Astrocyte (in vitro differentiated cells and primary cell): ENCODE measurements around the gene MLPH. TPM values are rescaled to one million over a fixed set of nuclear protein-coding genes. Genes with fewer than 3 reads are reported as not detected.

Experiments used
- DNase-seq: peaks from one replicate; pipeline ENCODE4 v3.0.0-alpha.2; 2010; ENCODE audit warnings: low read depth
- FAIRE-seq: peaks from 2 replicates; lab custom pipeline; 2011; peaks lifted over from hg19 to GRCh38; lab: Jason Lieb, UNC
- H2AFZ ChIP-seq: 2 replicates; pipeline ENCODE4 v1.6.0; 2012; ENCODE audit warnings: low read depth, low read length, inconsistent platforms
- H3K27ac ChIP-seq: 2 replicates; pipeline ENCODE4 v1.5.1; 2011; ENCODE audit warnings: low read depth, low read length, inconsistent platforms
- H3K27me3 ChIP-seq: 2 replicates; pipeline ENCODE4 v1.6.0; 2011; ENCODE audit warnings: low read length, inconsistent platforms; ENCODE audit not compliant: insufficient read depth
- H3K36me3 ChIP-seq: 2 replicates; pipeline ENCODE4 v1.5.1; 2011; ENCODE audit warnings: low read length, inconsistent platforms; ENCODE audit not compliant: insufficient read depth
- H3K4me1 ChIP-seq: 2 replicates; pipeline ENCODE4 v1.5.1; 2011; ENCODE audit warnings: low read length, inconsistent platforms; ENCODE audit not compliant: insufficient read depth
- H3K4me2 ChIP-seq: 2 replicates; pipeline ENCODE4 v1.6.0; 2012; ENCODE audit warnings: low read length, inconsistent platforms
- H3K4me3 ChIP-seq: 2 replicates; pipeline ENCODE4 v1.5.1; 2011; ENCODE audit warnings: low read depth, mild to moderate bottlenecking, low read length, inconsistent platforms; ENCODE audit not compliant: insufficient read depth
- H3K79me2 ChIP-seq: 2 replicates; pipeline ENCODE4 v1.6.0; 2012; ENCODE audit warnings: mild to moderate bottlenecking, low read length, inconsistent platforms; ENCODE audit not compliant: insufficient read depth
- H3K9ac ChIP-seq: 2 replicates; pipeline ENCODE4 v1.6.0; 2012; ENCODE audit warnings: mild to moderate bottlenecking, low read length, inconsistent platforms
- H3K9me3 ChIP-seq: 2 replicates; pipeline ENCODE4 v1.5.1; 2012; ENCODE audit warnings: low read depth, mild to moderate bottlenecking, low read length, inconsistent platforms; ENCODE audit not compliant: insufficient read depth
- H4K20me1 ChIP-seq: 2 replicates; pipeline ENCODE4 v1.6.0; 2012; ENCODE audit warnings: low read length, inconsistent platforms; ENCODE audit not compliant: insufficient read depth
- H3K27ac Mint-ChIP-seq: one replicate; pipeline ENCODE4 v1.8.0; 2021; ENCODE audit warnings: mild to moderate bottlenecking, mixed read lengths; ENCODE audit not compliant: unreplicated experiment
- H3K27me3 Mint-ChIP-seq: one replicate; pipeline ENCODE4 v1.8.0; 2021; ENCODE audit warnings: low read depth, mixed read lengths; ENCODE audit not compliant: unreplicated experiment
- H3K36me3 Mint-ChIP-seq: one replicate; pipeline ENCODE4 v1.8.0; 2021; ENCODE audit warnings: low read depth, mixed read lengths; ENCODE audit not compliant: unreplicated experiment
- H3K4me1 Mint-ChIP-seq: one replicate; pipeline ENCODE4 v1.8.0; 2021; ENCODE audit warnings: low read depth, mixed read lengths; ENCODE audit not compliant: unreplicated experiment
- H3K4me3 Mint-ChIP-seq: one replicate; pipeline ENCODE4 v1.8.0; 2021; ENCODE audit warnings: mild to moderate bottlenecking, moderate library complexity, mixed read lengths; ENCODE audit not compliant: unreplicated experiment
- H3K9me3 Mint-ChIP-seq: one replicate; pipeline ENCODE4 v1.8.0; 2021; ENCODE audit warnings: mild to moderate bottlenecking, mixed read lengths; ENCODE audit not compliant: unreplicated experiment
- EZH2 ChIP-seq: IDR thresholded peaks from 2 replicates; pipeline ENCODE4 v1.6.1; 2012; ENCODE audit warnings: mild to moderate bottlenecking, low read length, inconsistent platforms; ENCODE audit not compliant: insufficient read depth
- total RNA-seq: library from RNA; stranded (reverse); gene quantifications from 2 replicates; pipeline ENCODE4 v1.2.1, GENCODE V29; 2021
- TF ChIP-seq, protein P1 (sequence below): IDR thresholded peaks from 2 replicates; pipeline ENCODE4 v1.5.1; 2011; ENCODE audit warnings: low read depth, mild to moderate bottlenecking, inconsistent platforms, low read length, moderate library complexity; ENCODE audit not compliant: insufficient read depth

MLPH gene
- total RNA-seq, 1 donor from 2014 or later, result 14.2 TPM

DNA sequence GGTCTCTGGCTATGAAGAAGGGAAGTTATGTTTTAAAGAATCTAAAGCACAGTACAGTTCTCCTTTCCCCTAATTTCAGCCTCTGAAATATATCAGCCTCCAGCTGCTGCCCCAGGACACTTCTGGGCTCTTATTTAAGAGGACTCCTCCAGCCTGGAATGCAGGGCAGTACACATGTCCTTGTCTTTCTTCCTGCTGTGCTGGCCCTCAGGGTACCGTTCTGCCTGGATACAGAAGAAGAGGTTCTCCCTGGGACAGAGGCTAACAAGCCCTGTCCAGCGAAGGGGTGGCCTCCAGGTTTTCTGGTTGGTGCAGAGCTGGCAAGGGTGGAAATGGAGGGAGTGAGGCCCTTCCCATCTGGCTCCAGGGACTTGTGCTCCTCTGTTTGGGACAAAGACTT, 22.1 kb downstream of the MLPH start:
- H2AFZ ChIP-seq, result no peak overlapping the region
- no peaks in the 10 kb centered on the region for H3K4me1 ChIP-seq
- H3K27me3 Mint-ChIP-seq, result peaks cover 7% of the 10 kb centered on the region
- H3K27me3 ChIP-seq, result no peaks in the 10 kb centered on the region
- no peaks in the 10 kb centered on the region for H3K9me3 ChIP-seq
- H3K79me2 ChIP-seq, result peaks cover 75% of the 10 kb centered on the region
- H3K4me3 Mint-ChIP-seq, result no peak overlapping the region
- no peaks in the 10 kb centered on the region for H3K9me3 Mint-ChIP-seq
- peaks cover 14% of the 10 kb centered on the region for H3K36me3 Mint-ChIP-seq
- H4K20me1 ChIP-seq, result peaks cover 5% of the 10 kb centered on the region
- H3K27ac ChIP-seq, result peak overlapping the region; percentile 27
- H3K4me3 ChIP-seq, result no peak overlapping the region
- H3K9ac ChIP-seq, result no peak overlapping the region
- H3K4me2 ChIP-seq, result no peak overlapping the region
- H3K4me1 Mint-ChIP-seq, result peaks cover 3% of the 10 kb centered on the region
- H3K36me3 ChIP-seq, result peaks cover 54% of the 10 kb centered on the region
- TF ChIP-seq EZH2, result no peak
- TF ChIP-seq, protein P1, sequence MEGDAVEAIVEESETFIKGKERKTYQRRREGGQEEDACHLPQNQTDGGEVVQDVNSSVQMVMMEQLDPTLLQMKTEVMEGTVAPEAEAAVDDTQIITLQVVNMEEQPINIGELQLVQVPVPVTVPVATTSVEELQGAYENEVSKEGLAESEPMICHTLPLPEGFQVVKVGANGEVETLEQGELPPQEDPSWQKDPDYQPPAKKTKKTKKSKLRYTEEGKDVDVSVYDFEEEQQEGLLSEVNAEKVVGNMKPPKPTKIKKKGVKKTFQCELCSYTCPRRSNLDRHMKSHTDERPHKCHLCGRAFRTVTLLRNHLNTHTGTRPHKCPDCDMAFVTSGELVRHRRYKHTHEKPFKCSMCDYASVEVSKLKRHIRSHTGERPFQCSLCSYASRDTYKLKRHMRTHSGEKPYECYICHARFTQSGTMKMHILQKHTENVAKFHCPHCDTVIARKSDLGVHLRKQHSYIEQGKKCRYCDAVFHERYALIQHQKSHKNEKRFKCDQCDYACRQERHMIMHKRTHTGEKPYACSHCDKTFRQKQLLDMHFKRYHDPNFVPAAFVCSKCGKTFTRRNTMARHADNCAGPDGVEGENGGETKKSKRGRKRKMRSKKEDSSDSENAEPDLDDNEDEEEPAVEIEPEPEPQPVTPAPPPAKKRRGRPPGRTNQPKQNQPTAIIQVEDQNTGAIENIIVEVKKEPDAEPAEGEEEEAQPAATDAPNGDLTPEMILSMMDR, result no peak
- DNase-seq (no peak), FAIRE-seq (no peak)
- H3K27ac Mint-ChIP-seq, result no peak overlapping the region

DNA sequence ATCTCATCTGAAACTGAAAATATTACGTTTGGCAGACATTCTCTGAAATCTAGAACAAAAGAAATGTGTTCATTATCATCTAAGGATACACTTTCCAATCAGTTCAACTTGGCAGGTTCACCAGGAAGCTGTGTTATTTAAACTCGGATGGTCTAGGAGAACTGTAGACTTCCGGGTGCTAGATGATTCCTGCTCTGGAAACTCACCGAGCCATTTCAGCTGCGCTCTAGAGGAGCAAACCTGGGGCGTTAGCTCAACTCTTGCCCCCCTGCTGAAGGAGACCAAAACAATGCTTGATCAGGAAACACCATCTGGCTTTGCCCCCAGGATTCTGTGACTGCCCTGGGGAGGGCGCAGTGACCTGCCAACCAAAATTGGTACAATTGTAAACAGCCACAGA, 22.9 kb downstream of the MLPH start:
- peaks cover 74% of the 10 kb centered on the region for H3K79me2 ChIP-seq
- Mint-ChIP-seq H3K27me3 (peaks cover 7% of the 10 kb centered on the region), H3K4me3 (no peak overlapping the region), H3K9me3 (no peaks in the 10 kb centered on the region), H3K4me1 (peaks cover 9% of the 10 kb centered on the region), H3K27ac (no peak overlapping the region), H3K36me3 (peaks cover 12% of the 10 kb centered on the region)
- no peak overlapping the region for H3K4me3 ChIP-seq
- TF ChIP-seq, protein P1, result no peak
- TF ChIP-seq EZH2, result no peak
- no peak for DNase-seq
- H3K9me3 ChIP-seq, result no peaks in the 10 kb centered on the region
- no peaks in the 10 kb centered on the region for H3K27me3 ChIP-seq
- no peak overlapping the region for H2AFZ ChIP-seq
- no peak overlapping the region for H3K9ac ChIP-seq
- no peaks in the 10 kb centered on the region for H3K4me1 ChIP-seq
- FAIRE-seq, result no peak
- H3K36me3 ChIP-seq, result peaks cover 54% of the 10 kb centered on the region
- H4K20me1 ChIP-seq, result peaks cover 9% of the 10 kb centered on the region
- no peak overlapping the region for H3K4me2 ChIP-seq
- no peak overlapping the region for H3K27ac ChIP-seq

DNA sequence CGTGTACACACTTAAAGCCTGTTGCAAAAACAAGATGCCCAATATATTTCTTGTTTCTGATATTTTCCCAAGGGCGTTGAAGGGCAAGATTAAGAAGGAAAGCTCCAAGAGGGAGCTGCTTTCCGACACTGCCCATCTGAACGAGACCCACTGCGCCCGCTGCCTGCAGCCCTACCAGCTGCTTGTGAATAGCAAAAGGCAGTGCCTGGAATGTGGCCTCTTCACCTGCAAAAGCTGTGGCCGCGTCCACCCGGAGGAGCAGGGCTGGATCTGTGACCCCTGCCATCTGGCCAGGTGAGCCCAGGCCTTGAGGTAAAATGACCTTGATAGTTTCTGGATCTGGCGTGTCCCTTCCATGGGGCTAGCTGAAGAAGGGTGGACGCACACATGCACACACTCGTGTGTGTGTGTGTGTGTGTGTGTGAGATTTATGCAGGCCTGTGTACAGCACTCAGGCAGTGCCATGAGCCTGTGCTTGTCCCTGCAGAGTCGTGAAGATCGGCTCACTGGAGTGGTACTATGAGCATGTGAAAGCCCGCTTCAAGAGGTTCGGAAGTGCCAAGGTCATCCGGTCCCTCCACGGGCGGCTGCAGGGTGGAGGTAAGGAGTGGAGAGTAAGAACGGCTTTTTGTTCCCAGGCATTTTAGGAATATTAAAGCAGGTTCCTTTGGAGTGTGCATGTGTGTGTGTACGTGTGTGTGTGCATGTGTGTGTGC, 23.6 kb downstream of the MLPH start:
- FAIRE-seq, result no peak
- TF ChIP-seq, protein P1, result no peak
- no peak for TF ChIP-seq EZH2

More for the DNA sequence above, 23.6 kb downstream of the MLPH start:
- no peak overlapping the region for H3K9ac ChIP-seq
- Mint-ChIP-seq H3K36me3 (peaks cover 17% of the 10 kb centered on the region), H3K9me3 (no peaks in the 10 kb centered on the region), H3K27me3 (peaks cover 7% of the 10 kb centered on the region), H3K4me1 (peaks cover 15% of the 10 kb centered on the region), H3K4me3 (no peak overlapping the region), H3K27ac (no peak overlapping the region)
- no peaks in the 10 kb centered on the region for H3K9me3 ChIP-seq
- H4K20me1 ChIP-seq, result peaks cover 9% of the 10 kb centered on the region
- H3K4me1 ChIP-seq, result no peaks in the 10 kb centered on the region
- peaks cover 51% of the 10 kb centered on the region for H3K36me3 ChIP-seq
- no peak overlapping the region for H3K27ac ChIP-seq
- no peak overlapping the region for H3K4me2 ChIP-seq
- H2AFZ ChIP-seq, result no peak overlapping the region
- no peaks in the 10 kb centered on the region for H3K27me3 ChIP-seq
- peaks cover 74% of the 10 kb centered on the region for H3K79me2 ChIP-seq
- H3K4me3 ChIP-seq, result no peak overlapping the region
- DNase-seq, result no peak
